Lower leg skin (tissue), 3 donors: ENCODE results near the gene POLK.

Experiments
- CTCF ChIP-seq, 3 donors: fragments of 450-650 bp; IDR thresholded peaks; one replicate each; pipeline ENCODE4 v1.5.1; 2016; ENCODE audit warnings: antibody characterized with exemption in 3 of 3, mild to moderate bottlenecking in 3 of 3, moderate library complexity in 2 of 3
- POLR2A ChIP-seq, 2 donors: fragments of 450-650 bp; IDR thresholded peaks; one replicate each; pipeline ENCODE4 v1.6.1; 2016 to 2017; ENCODE audit warnings: antibody characterized with exemption in 2 of 2, mild to moderate bottlenecking in 1 of 2, moderate library complexity in 1 of 2

- TF ChIP-seq CTCF (IDR thresholded peaks at IDR 0.05) (no peak), POLR2A (IDR thresholded peaks at IDR 0.05) (no peak)
Measured at GRCh38 chr5:75608870-75609269, 97.2 kb downstream of the POLK start.
